ENCODE measurements around the gene LTF. TPM values are rescaled to one million over a fixed set of nuclear protein-coding genes. Genes with fewer than 3 reads are reported as not detected.

The LTF gene
- total RNA-seq, 2 donors from 2014 or later, result 8.8 to 8.9 TPM

DNA sequence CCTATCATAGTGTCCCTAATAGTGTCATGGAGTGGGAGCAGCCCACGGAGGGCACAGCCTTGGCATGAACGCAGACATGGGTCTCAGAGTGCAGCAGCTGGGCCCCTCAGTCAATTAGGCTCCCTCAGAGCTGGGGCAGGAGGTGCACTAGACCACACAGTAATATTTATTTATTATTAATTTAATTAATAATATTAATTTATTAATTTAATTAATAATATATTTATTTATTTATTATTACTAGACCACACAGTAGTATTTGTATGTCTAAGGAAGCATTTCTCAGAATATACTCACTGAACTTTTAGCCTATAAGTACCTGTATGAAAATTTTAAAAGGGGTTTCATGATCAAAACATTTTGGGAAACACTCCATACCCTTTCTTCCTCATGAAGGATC lies 63.1 kb downstream of the LTF start:
- no peak for TF ChIP-seq POLR2A (IDR thresholded peaks at IDR 0.05)
- TF ChIP-seq, protein P1, sequence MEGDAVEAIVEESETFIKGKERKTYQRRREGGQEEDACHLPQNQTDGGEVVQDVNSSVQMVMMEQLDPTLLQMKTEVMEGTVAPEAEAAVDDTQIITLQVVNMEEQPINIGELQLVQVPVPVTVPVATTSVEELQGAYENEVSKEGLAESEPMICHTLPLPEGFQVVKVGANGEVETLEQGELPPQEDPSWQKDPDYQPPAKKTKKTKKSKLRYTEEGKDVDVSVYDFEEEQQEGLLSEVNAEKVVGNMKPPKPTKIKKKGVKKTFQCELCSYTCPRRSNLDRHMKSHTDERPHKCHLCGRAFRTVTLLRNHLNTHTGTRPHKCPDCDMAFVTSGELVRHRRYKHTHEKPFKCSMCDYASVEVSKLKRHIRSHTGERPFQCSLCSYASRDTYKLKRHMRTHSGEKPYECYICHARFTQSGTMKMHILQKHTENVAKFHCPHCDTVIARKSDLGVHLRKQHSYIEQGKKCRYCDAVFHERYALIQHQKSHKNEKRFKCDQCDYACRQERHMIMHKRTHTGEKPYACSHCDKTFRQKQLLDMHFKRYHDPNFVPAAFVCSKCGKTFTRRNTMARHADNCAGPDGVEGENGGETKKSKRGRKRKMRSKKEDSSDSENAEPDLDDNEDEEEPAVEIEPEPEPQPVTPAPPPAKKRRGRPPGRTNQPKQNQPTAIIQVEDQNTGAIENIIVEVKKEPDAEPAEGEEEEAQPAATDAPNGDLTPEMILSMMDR (IDR thresholded peaks at IDR 0.05), result no peak
- H3K4me1 ChIP-seq, result peaks cover 26% of the 10 kb centered on the region
- H3K36me3 ChIP-seq (replicated peaks in 1 of 2; ENCODE audit: insufficient read depth in 1 of 2, low read depth in 2 of 2), result no peaks in the 10 kb centered on the region
- no peaks in the 10 kb centered on the region for H3K9me3 ChIP-seq
- no peak overlapping the region for H3K4me3 ChIP-seq
- 86 to 100% methylated on average over 2 of the region's 2 CpGs for WGBS, 2 donors
- no peak overlapping the region for H3K27ac ChIP-seq
- ATAC-seq (no peak), DNase-seq (no peak)
- no peaks in the 10 kb centered on the region for H3K27me3 ChIP-seq
- intact Hi-C loops (cut with DNase I), result no loop called here

DNA sequence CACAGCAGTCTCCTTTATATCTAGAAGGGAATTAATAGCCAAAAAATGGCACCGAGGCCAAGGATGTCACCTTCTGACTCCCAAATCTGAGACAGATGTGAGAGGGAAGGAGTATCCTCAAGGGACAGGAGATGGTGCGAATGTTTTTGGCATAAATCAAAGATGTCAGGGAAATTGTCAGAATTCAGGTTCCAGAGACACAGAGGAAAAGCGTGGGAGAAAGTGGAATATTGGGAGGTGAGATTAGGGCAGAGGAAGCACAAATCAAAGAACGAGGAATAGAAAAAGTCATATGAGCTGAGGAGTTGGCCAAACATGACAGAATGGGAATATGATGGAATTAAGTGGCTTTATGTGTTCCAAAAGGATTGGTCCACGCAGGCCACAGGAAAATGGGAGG lies 63.9 kb downstream of the LTF start:
- 83 to 92% methylated on average over 5 of the region's 5 CpGs for WGBS, 2 donors
- Histone ChIP-seq H3K27me3 (no peaks in the 10 kb centered on the region), H3K4me3 (no peak overlapping the region), H3K27ac (no peak overlapping the region), H3K9me3 (no peaks in the 10 kb centered on the region), H3K36me3 (replicated peaks in 1 of 2; ENCODE audit: insufficient read depth in 1 of 2, low read depth in 2 of 2) (no peaks in the 10 kb centered on the region), H3K4me1 (peaks cover 18% of the 10 kb centered on the region)
- ATAC-seq, result no peak
- no peak for DNase-seq
- TF ChIP-seq POLR2A (IDR thresholded peaks at IDR 0.05), result no peak
- TF ChIP-seq, protein P1 (IDR thresholded peaks at IDR 0.05), result no peak
- intact Hi-C loops (cut with DNase I), result no loop called here

DNA sequence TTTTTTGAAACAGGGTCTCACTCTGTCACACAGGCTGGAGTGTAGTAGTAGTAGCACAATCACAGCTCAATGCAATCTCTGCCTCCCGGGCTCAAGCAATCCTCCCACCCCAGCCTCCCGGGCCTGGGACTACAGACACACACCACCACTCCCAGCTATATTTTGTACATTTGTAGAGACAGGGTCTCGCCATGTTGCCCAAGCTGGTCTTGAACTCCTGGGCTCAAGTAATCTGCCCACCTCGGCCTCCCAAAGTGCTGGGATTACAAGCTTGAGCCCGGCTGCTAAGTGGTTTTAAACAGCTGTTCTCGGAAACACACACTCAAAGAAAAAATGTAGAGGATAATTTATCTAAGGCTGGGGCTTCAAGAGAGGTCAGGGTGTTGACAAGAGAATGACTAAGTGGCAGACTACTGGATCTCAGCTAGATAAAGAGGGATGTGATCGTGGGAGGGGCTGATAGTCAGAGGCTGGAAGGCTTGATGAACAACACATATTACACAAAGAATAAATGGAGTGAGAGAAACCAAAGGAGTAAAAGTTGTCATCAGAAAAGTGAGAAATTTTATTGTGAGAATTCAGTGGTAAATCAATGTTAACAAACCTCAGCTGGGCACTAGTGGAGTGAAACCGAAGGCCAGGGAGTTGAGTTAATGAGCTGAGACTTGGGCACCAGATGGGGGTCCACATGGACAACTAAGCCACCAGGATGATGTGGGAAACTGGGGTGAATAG lies 64.5 kb downstream of the LTF start:
- no peak for TF ChIP-seq POLR2A (IDR thresholded peaks at IDR 0.05)
- TF ChIP-seq, protein P1 (IDR thresholded peaks at IDR 0.05), result no peak
- Histone ChIP-seq H3K27me3 (no peaks in the 10 kb centered on the region), H3K4me3 (no peak overlapping the region), H3K4me1 (peaks cover 12% of the 10 kb centered on the region), H3K36me3 (replicated peaks in 1 of 2; ENCODE audit: insufficient read depth in 1 of 2, low read depth in 2 of 2) (no peaks in the 10 kb centered on the region), H3K9me3 (no peaks in the 10 kb centered on the region), H3K27ac (no peak overlapping the region)
- ATAC-seq (no peak), DNase-seq (no peak)
- 81 to 86% methylated on average over 8 of the region's 8 CpGs for WGBS, 2 donors
- intact Hi-C loops (cut with DNase I), result no loop called here

DNA sequence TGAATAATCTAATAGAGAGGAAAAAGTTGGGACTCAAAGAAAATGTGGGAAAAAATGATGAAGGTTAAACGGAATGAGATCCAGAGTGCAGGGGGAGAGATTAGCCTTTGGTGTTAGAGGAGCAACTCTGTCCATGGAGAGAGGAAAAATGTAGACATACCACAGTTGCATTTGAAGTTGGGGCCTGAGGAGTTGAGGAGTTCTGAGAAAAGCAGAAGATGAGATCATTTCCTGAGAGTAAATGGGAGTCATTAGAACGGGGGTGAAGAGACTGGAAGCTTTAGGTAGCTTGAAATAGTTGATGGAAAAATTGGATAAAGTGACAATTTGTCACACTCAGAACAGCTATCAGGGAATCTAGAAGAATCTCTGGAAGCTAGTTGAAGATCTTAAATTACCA lies 65.1 kb downstream of the LTF start:
- intact Hi-C loops (cut with DNase I), result no loop called here

More for the DNA sequence above, 65.1 kb downstream of the LTF start:
- Histone ChIP-seq H3K27ac (no peak overlapping the region), H3K9me3 (no peaks in the 10 kb centered on the region), H3K36me3 (replicated peaks in 1 of 2; ENCODE audit: insufficient read depth in 1 of 2, low read depth in 2 of 2) (no peaks in the 10 kb centered on the region), H3K4me3 (no peak overlapping the region), H3K27me3 (no peaks in the 10 kb centered on the region), H3K4me1 (peaks cover 5% of the 10 kb centered on the region)
- 65 to 70% methylated on average over 2 of the region's 2 CpGs for WGBS, 2 donors
- DNase-seq, result no peak
- TF ChIP-seq, protein P1 (IDR thresholded peaks at IDR 0.05), result no peak
- ATAC-seq, result no peak
